Right atrium auricular region (tissue), 2 donors: Measurements from ENCODE around the gene ST14. TPM values are rescaled to one million over a fixed set of nuclear protein-coding genes. Genes with fewer than 3 reads are reported as not detected.
"Not testable (repeated sequence)": the region's sequence is repeated elsewhere in the genome, so short reads cannot be mapped to it uniquely, and the experiment has no call there.

Experiments
- DNase-seq: peaks from one replicate; pipeline ENCODE4 v3.0.0-alpha.2; 2019; ENCODE audit warnings: low spot score
- H3K27ac ChIP-seq, 2 donors: fragments of 200-600 bp; sonication (generic); 1 replicate in 1 of 2; 2 replicates in 1 of 2; pipeline ENCODE4 v1.5.1; 2016 to 2019
- H3K27me3 ChIP-seq, 2 donors: fragments of 200-600 bp; sonication (generic); one replicate each; pipeline versions ENCODE4 v1.5.1 to v1.6.0; 2017 to 2019
- H3K36me3 ChIP-seq: fragments of 200-600 bp; sonication (generic); one replicate; pipeline ENCODE4 v1.5.1; 2016
- H3K4me1 ChIP-seq, 2 donors: fragments of 200-600 bp; sonication (generic); one replicate each; pipeline versions ENCODE4 v1.5.1 to v1.6.0; 2017 to 2019
- H3K4me3 ChIP-seq, 2 donors: fragments of 200-600 bp; sonication (generic); 1 replicate in 1 of 2; 2 replicates in 1 of 2; pipeline ENCODE4 v1.5.1; 2017 to 2019; ENCODE audit warnings: mild to moderate bottlenecking in 1 of 2, moderate library complexity in 1 of 2
- H3K9me3 ChIP-seq, 2 donors: fragments of 200-600 bp; sonication (generic); one replicate each; pipeline ENCODE4 v1.5.1; 2019
- CTCF ChIP-seq, 2 donors: fragments of 200-600 bp; sonication (generic); IDR thresholded peaks; one replicate each; pipeline ENCODE4 v1.5.1; 2019; ENCODE audit warnings: antibody characterized with exemption in 2 of 2
- total RNA-seq, 2 donors: library from RNA; depleted of rRNA; stranded (reverse); fragments of >200 nt; gene quantifications; one replicate each; pipeline ENCODE4 v1.1.0, GENCODE V29; 2016

Gene ST14
- total RNA-seq, 2 donors from 2014 or later: 0.85 to 6.0 TPM

- Histone ChIP-seq H3K4me3 (no peak overlapping the region), H3K36me3 (no peaks in the 10 kb centered on the region), H3K9me3 (peaks cover 0 to 8% of the 10 kb centered on the region in 2 donors), H3K27ac (no peak overlapping the region), H3K27me3 (no peaks in the 10 kb centered on the region), H3K4me1 (no peaks in the 10 kb centered on the region)
- no peak for TF ChIP-seq CTCF (IDR thresholded peaks at IDR 0.05)
- DNase-seq: no peak
These were observed 12.0 kb downstream of the ST14 start for GRCh38 chr11:130171534-130171933.

DNA sequence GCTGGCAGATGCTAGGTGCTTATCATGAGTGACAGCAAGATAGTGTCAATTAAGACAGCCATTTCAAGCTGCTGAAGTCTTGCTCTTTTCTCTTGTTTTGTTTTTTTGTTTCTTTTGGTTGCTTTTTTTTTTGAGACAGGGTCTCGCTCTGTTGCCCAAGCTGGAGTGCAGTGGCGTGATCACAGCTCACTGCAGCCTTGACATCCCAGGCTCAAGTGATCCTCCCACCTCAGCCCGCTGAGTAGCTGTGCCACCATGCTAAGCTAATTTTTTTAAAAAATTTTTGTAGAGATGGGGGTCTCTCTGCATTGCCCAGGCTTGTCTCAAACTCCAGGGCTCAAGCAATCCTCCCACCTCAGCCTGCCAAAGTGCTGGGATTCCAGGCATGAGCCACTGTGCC is 12.4 kb downstream of the ST14 start:
- DNase-seq, H3K9me3 ChIP-seq, H3K36me3 ChIP-seq, H3K4me1 ChIP-seq, H3K4me3 ChIP-seq, H3K27me3 ChIP-seq, H3K27ac ChIP-seq: not testable (repeated sequence)

- H3K27me3 ChIP-seq: no peaks in the 10 kb centered on the region
- no peak for TF ChIP-seq CTCF (IDR thresholded peaks at IDR 0.05)
- H3K4me1 ChIP-seq: peaks cover 0 to 17% of the 10 kb centered on the region in 2 donors
- no peak overlapping the region for H3K4me3 ChIP-seq
- DNase-seq: no peak
- no peaks in the 10 kb centered on the region for H3K36me3 ChIP-seq
- no peak overlapping the region for H3K27ac ChIP-seq
- H3K9me3 ChIP-seq: peaks cover 0 to 8% of the 10 kb centered on the region in 2 donors
These were observed 15.1 kb downstream of the ST14 start for GRCh38 chr11:130174642-130175041.

DNA sequence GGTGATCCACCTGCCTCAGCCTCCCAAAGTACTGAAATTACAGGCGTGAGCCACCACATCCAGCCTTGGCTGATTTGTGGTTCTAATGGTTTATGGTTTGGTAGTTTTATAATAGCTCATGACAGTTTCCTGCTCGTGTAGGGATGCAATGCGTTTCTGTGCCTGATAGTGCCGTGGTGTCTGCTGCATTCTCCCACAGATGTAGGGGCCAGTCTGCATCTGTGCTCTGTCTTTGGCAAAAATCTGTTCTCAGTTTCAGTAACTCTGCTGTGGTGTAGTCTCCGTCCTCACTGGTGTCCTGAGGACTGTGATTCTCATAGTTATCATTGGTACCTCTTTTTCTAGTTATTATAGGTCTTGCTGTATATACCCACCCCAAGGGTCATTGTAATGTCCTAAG is 16.3 kb downstream of the ST14 start:
- DNase-seq: no peak
- H3K27ac ChIP-seq: no peak overlapping the region
- no peaks in the 10 kb centered on the region for H3K27me3 ChIP-seq
- peaks cover 0 to 29% of the 10 kb centered on the region in 2 donors for H3K4me1 ChIP-seq
- H3K9me3 ChIP-seq: peaks cover 0 to 8% of the 10 kb centered on the region in 2 donors
- H3K36me3 ChIP-seq: no peaks in the 10 kb centered on the region
- no peak for TF ChIP-seq CTCF (IDR thresholded peaks at IDR 0.05)
- H3K4me3 ChIP-seq: no peak overlapping the region

DNA sequence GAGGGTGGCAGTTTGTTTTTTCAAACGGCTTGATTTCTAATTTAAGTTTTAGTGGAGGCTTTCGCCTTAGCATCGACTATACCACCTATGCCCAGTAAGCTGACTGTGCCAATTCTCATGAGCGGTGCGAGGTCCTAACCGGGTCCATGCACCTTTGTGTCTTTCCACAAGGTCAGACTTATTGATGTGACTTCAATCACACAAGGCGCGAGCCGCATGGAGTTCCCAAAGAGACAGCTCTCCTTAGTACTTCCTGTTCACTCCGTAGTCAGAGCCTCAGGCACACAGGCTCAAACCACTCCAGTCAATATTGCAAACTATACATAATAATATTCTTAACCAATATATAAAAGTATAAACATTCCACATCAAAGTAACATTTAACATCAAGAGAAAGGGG is 18.2 kb downstream of the ST14 start:
- Histone ChIP-seq H3K4me3 (no peak overlapping the region), H3K27ac (peak overlapping the region; percentile 40 to 45), H3K9me3 (peaks cover 0 to 8% of the 10 kb centered on the region in 2 donors), H3K27me3 (no peaks in the 10 kb centered on the region), H3K36me3 (no peaks in the 10 kb centered on the region), H3K4me1 (peaks cover 0 to 44% of the 10 kb centered on the region in 2 donors)
- no peak for TF ChIP-seq CTCF (IDR thresholded peaks at IDR 0.05)
- no peak for DNase-seq

GRCh38 chr11:130178441-130179339 is 19.1 kb downstream of the ST14 start:
- no peak for TF ChIP-seq CTCF (IDR thresholded peaks at IDR 0.05)
- DNase-seq: no peak
- Histone ChIP-seq H3K9me3 (peaks cover 0 to 8% of the 10 kb centered on the region in 2 donors), H3K4me3 (no peak overlapping the region), H3K27me3 (no peaks in the 10 kb centered on the region), H3K4me1 (peaks cover 0 to 44% of the 10 kb centered on the region in 2 donors), H3K27ac (peak overlapping the region; percentile 40 to 45), H3K36me3 (no peaks in the 10 kb centered on the region)
